HL-60 (cell line): ENCODE results near the gene DDOST.

Experiments used
- DNase-seq, 2 experiments: peaks; one replicate each; pipeline ENCODE4 v3.0.0-alpha.2; 2010 to 2020; ENCODE audit warnings: low read depth in 1 of 2, low spot score in 1 of 2
- H3K27ac ChIP-seq: fragments of 250-450 bp; sonication (Bioruptor Pico); replicated peaks from 2 replicates; pipeline ENCODE4 v1.5.1; 2020; ENCODE audit warnings: mild to moderate bottlenecking, moderate library complexity
- H3K27me3 ChIP-seq: fragments of 250-450 bp; sonication (Bioruptor Pico); 2 replicates; pipeline ENCODE4 v1.5.1; 2021; ENCODE audit warnings: mild to moderate bottlenecking, moderate library complexity; ENCODE audit not compliant: insufficient read depth, poor library complexity, severe bottlenecking
- H3K4me3 ChIP-seq: replicated peaks from 2 replicates; pipeline ENCODE4 v1.5.1; 2011; ENCODE audit warnings: mild to moderate bottlenecking, control low read depth, low read length; ENCODE audit not compliant: insufficient read depth
- GABPA ChIP-seq: IDR thresholded peaks from 2 replicates; pipeline ENCODE4 v1.6.1; 2012; ENCODE audit warnings: low read depth
- POLR2AphosphoS5 ChIP-seq: IDR thresholded peaks from 2 replicates; pipeline ENCODE4 v1.6.1; 2012; ENCODE audit warnings: low read depth
- REST ChIP-seq: IDR thresholded peaks from 2 replicates; pipeline ENCODE4 v1.6.1; 2012; ENCODE audit warnings: low read depth; ENCODE audit not compliant: insufficient replicate concordance
- SPI1 ChIP-seq: IDR thresholded peaks from 2 replicates; pipeline ENCODE4 v1.6.1; 2012; ENCODE audit warnings: low read depth, mild to moderate bottlenecking, borderline replicate concordance
- TF ChIP-seq, protein P1 (sequence below): IDR thresholded peaks from one replicate; pipeline ENCODE4 v1.5.1; 2011; ENCODE audit warnings: low read length, control low read depth, inconsistent platforms; ENCODE audit not compliant: insufficient read depth

DDOST gene

GRCh38 chr1:20686883-20687725, 25.9 kb upstream of the DDOST start:
- DNase-seq: no peak
- TF ChIP-seq POLR2AphosphoS5 (no peak), REST (no peak), GABPA (no peak), SPI1 (no peak)
- TF ChIP-seq, protein P1, sequence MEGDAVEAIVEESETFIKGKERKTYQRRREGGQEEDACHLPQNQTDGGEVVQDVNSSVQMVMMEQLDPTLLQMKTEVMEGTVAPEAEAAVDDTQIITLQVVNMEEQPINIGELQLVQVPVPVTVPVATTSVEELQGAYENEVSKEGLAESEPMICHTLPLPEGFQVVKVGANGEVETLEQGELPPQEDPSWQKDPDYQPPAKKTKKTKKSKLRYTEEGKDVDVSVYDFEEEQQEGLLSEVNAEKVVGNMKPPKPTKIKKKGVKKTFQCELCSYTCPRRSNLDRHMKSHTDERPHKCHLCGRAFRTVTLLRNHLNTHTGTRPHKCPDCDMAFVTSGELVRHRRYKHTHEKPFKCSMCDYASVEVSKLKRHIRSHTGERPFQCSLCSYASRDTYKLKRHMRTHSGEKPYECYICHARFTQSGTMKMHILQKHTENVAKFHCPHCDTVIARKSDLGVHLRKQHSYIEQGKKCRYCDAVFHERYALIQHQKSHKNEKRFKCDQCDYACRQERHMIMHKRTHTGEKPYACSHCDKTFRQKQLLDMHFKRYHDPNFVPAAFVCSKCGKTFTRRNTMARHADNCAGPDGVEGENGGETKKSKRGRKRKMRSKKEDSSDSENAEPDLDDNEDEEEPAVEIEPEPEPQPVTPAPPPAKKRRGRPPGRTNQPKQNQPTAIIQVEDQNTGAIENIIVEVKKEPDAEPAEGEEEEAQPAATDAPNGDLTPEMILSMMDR: no peak
- H3K4me3 ChIP-seq: no peak overlapping the region
- H3K27me3 ChIP-seq: no peaks in the 10 kb centered on the region
- H3K27ac ChIP-seq: no peak overlapping the region

- Histone ChIP-seq H3K4me3 (no peak overlapping the region), H3K27me3 (no peaks in the 10 kb centered on the region), H3K27ac (no peak overlapping the region)
- TF ChIP-seq, protein P1: no peak
- TF ChIP-seq REST (no peak), POLR2AphosphoS5 (no peak), SPI1 (no peak), GABPA (no peak)
- no peak for DNase-seq
Measured at GRCh38 chr1:20685741-20686140, 24.6 kb upstream of the DDOST start.

GRCh38 chr1:20685099-20685662, 24.0 kb upstream of the DDOST start:
- DNase-seq: no peak
- no peak overlapping the region for H3K27ac ChIP-seq
- no peak overlapping the region for H3K4me3 ChIP-seq
- no peaks in the 10 kb centered on the region for H3K27me3 ChIP-seq
- TF ChIP-seq REST (no peak), POLR2AphosphoS5 (no peak), GABPA (no peak), SPI1 (no peak)
- TF ChIP-seq, protein P1: no peak
